ENCODE measurements around the gene ISCU. TPM values are rescaled to one million over a fixed set of nuclear protein-coding genes. Genes with fewer than 3 reads are reported as not detected.
A peak's percentile ranks its signal among the peaks of the same experiment; 100 is the strongest.

ISCU gene
- total and polyA plus RNA-seq, 9 of the 15 experiments (the other 6 are each of a cell fraction or from before 2014, with no cell fraction given), result 15.9 to 92.5 (median 77.3) TPM

GRCh38 chr12:108612788-108613282, 50.4 kb downstream of the ISCU start:
- 48% methylated on average over 7 of the region's 8 CpGs for WGBS (ENCODE audit: insufficient coverage, low coverage, missing lambda C conversion rate)
- H3K79me2 ChIP-seq (ENCODE audit: control insufficient read depth, insufficient read depth, low read length), result no peaks in the 10 kb centered on the region
- CTCF ChIA-PET (ENCODE audit: low intra/inter-chr PET ratio), result no interaction called here
- TF ChIP-seq GABPB1 (CRISPR knock-in tag; IDR thresholded peaks at IDR 0.05) (0 out of 2 replicates have a peak, but pooled peaks have one; percentile 20), CLOCK (CRISPR knock-in tag; IDR thresholded peaks at IDR 0.05; ENCODE audit: borderline replicate concordance) (no peak), L3MBTL2 (IDR thresholded peaks at IDR 0.05) (no peak)
- ATAC-seq (0 out of 3 replicates have a peak, but pooled peaks have one; percentile 18), DNase-seq (ENCODE audit: extremely low read depth in 1 of 4, low spot score in 3 of 4) (no peak), FAIRE-seq (no peak)
- no peaks in the 10 kb centered on the region for H4K20me1 ChIP-seq (replicated peaks; ENCODE audit: control insufficient read depth, insufficient read depth, low read length)
- no peaks in the 10 kb centered on the region for H3K9me1 ChIP-seq (ENCODE audit: control insufficient read depth, insufficient read depth, low read length)
- H3K27me3 ChIP-seq (ENCODE audit: control insufficient read depth in 2 of 2, insufficient read depth in 2 of 2, low read length in 2 of 2), result no peaks in the 10 kb centered on the region
- no peaks in the 10 kb centered on the region for H3K9me3 ChIP-seq (replicated peaks; ENCODE audit: control insufficient read depth, insufficient read depth, low read depth, low read length)
- intact Hi-C loops (cut with micrococcal nuclease), result loop anchor here (1.0 kb wide), 1 partner anchor 190 kb away; no protein-coding TSS in a partner anchor
- in situ Hi-C loops (cut with MboI), result no loop called here
- H2AFZ ChIP-seq (ENCODE audit: low read depth, low read length), result no peak overlapping the region
- peak overlapping the region in 1 of 2 experiments; percentile 19; a peak in 1 of 4 replicates for H3K9ac ChIP-seq (ENCODE audit: insufficient read depth in 1 of 2, low read depth in 2 of 2, low read length in 2 of 2)
- BruUV-seq (replicated peaks), result no TSS peak
- POLR2A ChIA-PET, result interaction anchor here (0.6 to 1.9 kb wide), 3 partner anchors 15 to 1874 kb away, joined by 3 to 8 read pairs (median 3); no protein-coding TSS in a partner anchor
- H3K4me3 ChIP-seq, result no peak overlapping the region
- no peaks in the 10 kb centered on the region for H3K36me3 ChIP-seq (ENCODE audit: control insufficient read depth, insufficient read depth, low read length)
- H3K27ac ChIP-seq (ENCODE audit: extremely low read depth, low read depth, low read length), result no peak overlapping the region
- no peak overlapping the region for H3K4me2 ChIP-seq (ENCODE audit: insufficient read depth, low read length)
- peaks cover 9 to 16% of the 10 kb centered on the region in 2 experiments for H3K4me1 ChIP-seq (replicated peaks in 1 of 2; ENCODE audit: control insufficient read depth in 2 of 2, insufficient read depth in 2 of 2, low read length in 2 of 2)
